ENCODE results near the gene PCDH1. TPM values are rescaled to one million over a fixed set of nuclear protein-coding genes. Genes with fewer than 3 reads are reported as not detected.

Gene PCDH1
- total RNA-seq, 4 donors from 2014 or later = 85.1 to 172 (median 119) TPM

- DNase-seq (ENCODE audit: low spot score in 2 of 2) = no peak
- TF ChIP-seq POLR2A (IDR thresholded peaks at IDR 0.05) = no peak
- TF ChIP-seq CTCF (IDR thresholded peaks at IDR 0.05) = no peak
- 63 to 71% methylated on average over 6 of the region's 6 CpGs for WGBS, 2 donors
- intact Hi-C loops (cut with DNase I; ENCODE audit: low total_unique reads) = no loop called here
- no peak overlapping the region for H3K4me3 ChIP-seq (ENCODE audit: low read depth, poor library complexity, severe bottlenecking)
Measured at GRCh38 chr5:141840826-141841360, 37.3 kb downstream of the PCDH1 start.

GRCh38 chr5:141840280-141840812 is 37.9 kb downstream of the PCDH1 start:
- DNase-seq (ENCODE audit: low spot score in 2 of 2) = no peak
- H3K4me3 ChIP-seq (ENCODE audit: low read depth, poor library complexity, severe bottlenecking) = no peak overlapping the region
- WGBS, 2 donors = 78% methylated on average over 3 of the region's 3 CpGs
- intact Hi-C loops (cut with DNase I; ENCODE audit: low total_unique reads) = no loop called here
- TF ChIP-seq POLR2A (IDR thresholded peaks at IDR 0.05) = no peak
- TF ChIP-seq CTCF (IDR thresholded peaks at IDR 0.05) = no peak

GRCh38 chr5:141839015-141839513 is 39.1 kb downstream of the PCDH1 start:
- 40 to 56% methylated on average over 11 of the region's 11 CpGs for WGBS, 2 donors

GRCh38 chr5:141838326-141839014 is 39.7 kb downstream of the PCDH1 start:
- TF ChIP-seq POLR2A (IDR thresholded peaks at IDR 0.05) (no peak), CTCF (IDR thresholded peaks at IDR 0.05) (no peak)
- intact Hi-C loops (cut with DNase I; ENCODE audit: low total_unique reads) = no loop called here
- DNase-seq (ENCODE audit: low spot score in 2 of 2) = no peak
- no peak overlapping the region for H3K4me3 ChIP-seq (ENCODE audit: low read depth, poor library complexity, severe bottlenecking)
- WGBS, 2 donors = 36 to 48% methylated on average over 9 to 11 of the region's 11 CpGs

More at GRCh38 chr5:141839015-141839513, 39.1 kb downstream of the PCDH1 start:
- TF ChIP-seq POLR2A (IDR thresholded peaks at IDR 0.05) (no peak), CTCF (IDR thresholded peaks at IDR 0.05) (no peak)
- H3K4me3 ChIP-seq (ENCODE audit: low read depth, poor library complexity, severe bottlenecking) = no peak overlapping the region
- no peak for DNase-seq (ENCODE audit: low spot score in 2 of 2)
- intact Hi-C loops (cut with DNase I; ENCODE audit: low total_unique reads) = no loop called here

GRCh38 chr5:141835928-141836670 is 42.1 kb downstream of the PCDH1 start:
- intact Hi-C loops (cut with DNase I; ENCODE audit: low total_unique reads) = no loop called here
- TF ChIP-seq POLR2A (IDR thresholded peaks at IDR 0.05) = no peak
- no peak for TF ChIP-seq CTCF (IDR thresholded peaks at IDR 0.05)
- no peak for DNase-seq (ENCODE audit: low spot score in 2 of 2)
- H3K4me3 ChIP-seq (ENCODE audit: low read depth, poor library complexity, severe bottlenecking) = no peak overlapping the region
- 35 to 48% methylated on average over 13 of the region's 13 CpGs for WGBS, 2 donors

All from lower leg skin (tissue), 4 donors.